SK-N-SH (cell line): ENCODE results near the gene EFNB2. TPM values are rescaled to one million over a fixed set of nuclear protein-coding genes. Genes with fewer than 3 reads are reported as not detected.

ENCODE experiments used
- CTCF ChIA-PET: fragments of 300-600, 350-600 bp; formaldehyde crosslinking; extraction: SDS; loops from one replicate; lab custom pipeline; 2021; lab: Yijun Ruan, JAX
- POLR2A ChIA-PET: fragments of 350-600 bp; sonication (Branson Sonifier 250); formaldehyde crosslinking; extraction: SDS; loops from one replicate; lab custom pipeline; 2020; ENCODE audit warnings: antibody characterized with exemption, inconsistent platforms; lab: Yijun Ruan, JAX
- DNase-seq: peaks from one replicate; pipeline ENCODE4 v3.0.0; 2012
- H2AFZ ChIP-seq: fragments of 200-600 bp; sonication (generic); 2 replicates; pipeline ENCODE4 v1.8.1; 2016; ENCODE audit warnings: antibody characterized with exemption, mild to moderate bottlenecking, low read depth
- H3F3A ChIP-seq: fragments of 200-600 bp; sonication (generic); replicated peaks from 2 replicates; pipeline ENCODE3; 2016; ENCODE audit warnings: antibody characterized with exemption, mild to moderate bottlenecking; ENCODE audit not compliant: insufficient read depth
- H3K27ac ChIP-seq, 2 experiments: fragments of 200-500 bp in 1 of 2; fragments of 200-600 bp in 1 of 2; sonication (Bioruptor generic) in 1 of 2; sonication (generic), shearing (Covaris generic) in 1 of 2; 2 replicates each; pipeline versions ENCODE4 v1.5.1 to v1.6.1; 2014 to 2016; ENCODE audit warnings: low read depth in 2 of 2, inconsistent platforms in 1 of 2, low read length in 1 of 2, mild to moderate bottlenecking in 1 of 2, mixed read lengths in 1 of 2
- H3K27me3 ChIP-seq: fragments of 200-600 bp; sonication (generic), shearing (Covaris generic); 2 replicates; pipeline ENCODE4 v1.6.1; 2016; ENCODE audit warnings: mixed run types; ENCODE audit not compliant: insufficient read depth
- H3K36me3 ChIP-seq, 2 experiments: fragments of 200-500 bp in 1 of 2; fragments of 200-600 bp in 1 of 2; sonication (Bioruptor generic) in 1 of 2; sonication (generic) in 1 of 2; replicated peaks in 1 of 2; 2 replicates each; pipeline versions ENCODE3 to v1.5.1; 2014 to 2016; ENCODE audit warnings: low read length in 1 of 2, mild to moderate bottlenecking in 1 of 2; ENCODE audit not compliant: insufficient read depth in 2 of 2, control insufficient read depth in 1 of 2
- H3K4me1 ChIP-seq, 2 experiments: fragments of 200-500 bp in 1 of 2; fragments of 200-600 bp in 1 of 2; sonication (Bioruptor generic) in 1 of 2; sonication (generic), shearing (Covaris generic) in 1 of 2; 2 replicates each; pipeline versions ENCODE4 v1.5.1 to v1.6.1; 2014 to 2016; ENCODE audit warnings: low read depth in 1 of 2, low read length in 1 of 2, mixed run types in 1 of 2; ENCODE audit not compliant: insufficient read depth in 2 of 2, control insufficient read depth in 1 of 2
- H3K4me2 ChIP-seq: fragments of 200-600 bp; sonication (generic), shearing (Covaris generic); 2 replicates; pipeline ENCODE4 v1.6.1; 2017; ENCODE audit warnings: mixed run types
- H3K4me3 ChIP-seq, 2 experiments: fragments of 200-500 bp in 1 of 2; fragments of 200-600 bp in 1 of 2; sonication (Bioruptor generic) in 1 of 2; sonication (generic), shearing (Covaris generic) in 1 of 2; 2 replicates each; pipeline versions ENCODE4 v1.5.1 to v1.8.1; 2014 to 2016; ENCODE audit warnings: low read depth in 2 of 2, inconsistent platforms in 1 of 2, low read length in 1 of 2, mild to moderate bottlenecking in 1 of 2, mixed read lengths in 1 of 2, moderate library complexity in 1 of 2
- H3K79me2 ChIP-seq: fragments of 200-600 bp; sonication (generic); 2 replicates; pipeline ENCODE4 v1.8.1; 2017; ENCODE audit warnings: mild to moderate bottlenecking; ENCODE audit not compliant: insufficient read depth
- H3K9ac ChIP-seq: fragments of 200-600 bp; sonication (generic); 2 replicates; pipeline ENCODE4 v1.6.1; 2017; ENCODE audit warnings: mixed run types
- H3K9me2 ChIP-seq: fragments of 200-600 bp; sonication (generic); 2 replicates; pipeline ENCODE4 v1.6.1; 2017; ENCODE audit warnings: mixed run types
- H3K9me3 ChIP-seq: fragments of 200-600 bp; sonication (generic); 2 replicates; pipeline ENCODE4 v1.6.1; 2017; ENCODE audit warnings: mixed run types, mild to moderate bottlenecking, moderate library complexity
- H4K20me1 ChIP-seq: fragments of 200-600 bp; sonication (generic); 2 replicates; pipeline ENCODE4 v1.6.1; 2017; ENCODE audit warnings: mild to moderate bottlenecking, mixed run types; ENCODE audit not compliant: insufficient read depth
- ELF1 ChIP-seq: IDR thresholded peaks from 2 replicates; pipeline ENCODE4 v1.4.0; 2012
- FOXM1 ChIP-seq: IDR thresholded peaks from 2 replicates; pipeline ENCODE4 v1.4.0; 2012; ENCODE audit warnings: low read depth, mild to moderate bottlenecking
- GABPA ChIP-seq: IDR thresholded peaks from 2 replicates; pipeline ENCODE4 v1.4.0; 2012; ENCODE audit warnings: low read depth, mild to moderate bottlenecking
- MEF2A ChIP-seq: IDR thresholded peaks from 2 replicates; pipeline ENCODE4 v1.4.0; 2012; ENCODE audit warnings: low read depth, borderline replicate concordance
- MXI1 ChIP-seq: IDR thresholded peaks from 2 replicates; pipeline ENCODE4 v1.6.1; 2012; ENCODE audit warnings: mild to moderate bottlenecking, low read depth, low read length, improper control_type of control experiment
- NRF1 ChIP-seq: IDR thresholded peaks from 2 replicates; pipeline ENCODE4 v1.6.1; 2012; ENCODE audit warnings: low read depth, mild to moderate bottlenecking, low read length
- POLR2AphosphoS5 ChIP-seq: IDR thresholded peaks from 2 replicates; pipeline ENCODE4 v1.6.1; 2012; ENCODE audit warnings: low read depth, low read length
- RAD21 ChIP-seq: IDR thresholded peaks from 2 replicates; pipeline ENCODE4 v1.6.1; 2012; ENCODE audit warnings: mild to moderate bottlenecking, low read length
- SIN3A ChIP-seq: IDR thresholded peaks from 2 replicates; pipeline ENCODE4 v1.6.1; 2012; ENCODE audit warnings: low read depth, mild to moderate bottlenecking, low read length, moderate library complexity, borderline replicate concordance
- TAF1 ChIP-seq: IDR thresholded peaks from 2 replicates; pipeline ENCODE4 v1.6.1; 2012; ENCODE audit warnings: low read depth, mild to moderate bottlenecking, low read length, moderate library complexity, borderline replicate concordance
- WGBS: methylation state at CpG from one replicate; pipeline ENCODE4 v1.1.6; 2017; ENCODE audit warnings: low lambda C conversion rate; 5-methylcytosine and 5-hydroxymethylcytosine counted together
- polyA plus RNA-seq, 3 experiments: library from polyadenylated mRNA; depleted of rRNA; stranded (reverse); fragments of >200 nt; gene quantifications; 2 replicates each; pipeline ENCODE4 v1.2.3, GENCODE V29; 2012
- TF ChIP-seq, protein P1 (sequence below): IDR thresholded peaks from 2 replicates; pipeline ENCODE4; 2012
- TF ChIP-seq, protein P2 (sequence below): IDR thresholded peaks from 2 replicates; pipeline ENCODE4 v1.4.0; 2012; ENCODE audit warnings: low read depth, borderline replicate concordance
- TF ChIP-seq, protein P3 (sequence below): IDR thresholded peaks from 2 replicates; pipeline ENCODE4 v1.4.0; 2012; ENCODE audit warnings: low read depth
- TF ChIP-seq, protein P4 (sequence below): fragments of 150-350 bp; IDR thresholded peaks from 2 replicates; pipeline ENCODE4 v1.6.1; 2016; ENCODE audit warnings: mild to moderate bottlenecking, low read depth, low read length
- TF ChIP-seq, protein P5 (sequence below): fragments of 150-350 bp; IDR thresholded peaks from 2 replicates; pipeline ENCODE4 v1.6.1; 2017; ENCODE audit warnings: antibody characterized with exemption, low read length, low read depth, borderline replicate concordance

EFNB2 gene
- polyA plus RNA-seq, 1 of the 3 experiments (the other 2 are of a cell fraction) = 3.0 TPM

DNA sequence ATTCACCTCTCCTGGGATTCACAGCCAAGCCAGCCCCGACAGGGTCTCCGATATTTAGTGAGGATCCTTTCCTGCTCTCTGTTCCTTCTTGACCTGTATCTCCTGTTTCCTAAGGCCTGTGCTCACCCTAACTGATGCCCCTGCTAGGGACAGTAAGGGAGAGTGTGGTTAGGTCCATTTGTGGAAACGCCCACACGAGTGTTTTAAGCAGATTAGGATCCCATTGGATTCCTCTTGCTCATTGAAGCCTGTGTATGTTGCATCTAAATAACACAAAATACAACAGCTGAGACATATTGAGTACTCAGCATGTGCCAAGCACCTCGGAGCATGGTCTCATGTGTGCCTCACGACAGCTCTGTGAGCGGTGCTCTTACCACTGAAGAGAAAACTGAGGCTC, 64.9 kb downstream of the EFNB2 start:
- TF ChIP-seq SIN3A = no peak
- no peak for TF ChIP-seq ELF1
- TF ChIP-seq, protein P1, sequence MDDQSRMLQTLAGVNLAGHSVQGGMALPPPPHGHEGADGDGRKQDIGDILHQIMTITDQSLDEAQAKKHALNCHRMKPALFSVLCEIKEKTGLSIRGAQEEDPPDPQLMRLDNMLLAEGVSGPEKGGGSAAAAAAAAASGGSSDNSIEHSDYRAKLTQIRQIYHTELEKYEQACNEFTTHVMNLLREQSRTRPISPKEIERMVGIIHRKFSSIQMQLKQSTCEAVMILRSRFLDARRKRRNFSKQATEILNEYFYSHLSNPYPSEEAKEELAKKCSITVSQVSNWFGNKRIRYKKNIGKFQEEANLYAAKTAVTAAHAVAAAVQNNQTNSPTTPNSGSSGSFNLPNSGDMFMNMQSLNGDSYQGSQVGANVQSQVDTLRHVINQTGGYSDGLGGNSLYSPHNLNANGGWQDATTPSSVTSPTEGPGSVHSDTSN = no peak
- no peak for TF ChIP-seq FOXM1
- no peak for TF ChIP-seq GABPA
- TF ChIP-seq, protein P2, sequence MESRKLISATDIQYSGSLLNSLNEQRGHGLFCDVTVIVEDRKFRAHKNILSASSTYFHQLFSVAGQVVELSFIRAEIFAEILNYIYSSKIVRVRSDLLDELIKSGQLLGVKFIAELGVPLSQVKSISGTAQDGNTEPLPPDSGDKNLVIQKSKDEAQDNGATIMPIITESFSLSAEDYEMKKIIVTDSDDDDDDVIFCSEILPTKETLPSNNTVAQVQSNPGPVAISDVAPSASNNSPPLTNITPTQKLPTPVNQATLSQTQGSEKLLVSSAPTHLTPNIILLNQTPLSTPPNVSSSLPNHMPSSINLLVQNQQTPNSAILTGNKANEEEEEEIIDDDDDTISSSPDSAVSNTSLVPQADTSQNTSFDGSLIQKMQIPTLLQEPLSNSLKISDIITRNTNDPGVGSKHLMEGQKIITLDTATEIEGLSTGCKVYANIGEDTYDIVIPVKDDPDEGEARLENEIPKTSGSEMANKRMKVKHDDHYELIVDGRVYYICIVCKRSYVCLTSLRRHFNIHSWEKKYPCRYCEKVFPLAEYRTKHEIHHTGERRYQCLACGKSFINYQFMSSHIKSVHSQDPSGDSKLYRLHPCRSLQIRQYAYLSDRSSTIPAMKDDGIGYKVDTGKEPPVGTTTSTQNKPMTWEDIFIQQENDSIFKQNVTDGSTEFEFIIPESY = no peak
- no peak for TF ChIP-seq NRF1
- no peak for TF ChIP-seq MXI1
- TF ChIP-seq, protein P3, sequence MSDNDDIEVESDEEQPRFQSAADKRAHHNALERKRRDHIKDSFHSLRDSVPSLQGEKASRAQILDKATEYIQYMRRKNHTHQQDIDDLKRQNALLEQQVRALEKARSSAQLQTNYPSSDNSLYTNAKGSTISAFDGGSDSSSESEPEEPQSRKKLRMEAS = no peak
- no peaks in the 10 kb centered on the region for H3F3A ChIP-seq
- no peaks in the 10 kb centered on the region for H3K27me3 ChIP-seq
- DNase-seq = no peak
- WGBS = 86% methylated on average over 6 of the region's 7 CpGs
- H3K79me2 ChIP-seq = no peaks in the 10 kb centered on the region
- no peak overlapping the region for H3K4me2 ChIP-seq
- H3K4me3 ChIP-seq = no peak overlapping the region
- peaks cover 0 to 10% of the 10 kb centered on the region in 2 experiments; a peak in 1 of 4 replicates for H3K4me1 ChIP-seq
- H3K36me3 ChIP-seq = no peaks in the 10 kb centered on the region
- no peaks in the 10 kb centered on the region for H3K9me3 ChIP-seq
- CTCF ChIA-PET = interaction anchor here (1.2 kb wide), 1 partner anchor 10 kb away, joined by 3 read pairs; no protein-coding TSS in a partner anchor
- no peak overlapping the region for H3K27ac ChIP-seq
- H3K9ac ChIP-seq = no peak overlapping the region
- no peaks in the 10 kb centered on the region for H4K20me1 ChIP-seq
- H2AFZ ChIP-seq = no peak overlapping the region
- POLR2A ChIA-PET = no interaction called here
- H3K9me2 ChIP-seq = no peaks in the 10 kb centered on the region

DNA sequence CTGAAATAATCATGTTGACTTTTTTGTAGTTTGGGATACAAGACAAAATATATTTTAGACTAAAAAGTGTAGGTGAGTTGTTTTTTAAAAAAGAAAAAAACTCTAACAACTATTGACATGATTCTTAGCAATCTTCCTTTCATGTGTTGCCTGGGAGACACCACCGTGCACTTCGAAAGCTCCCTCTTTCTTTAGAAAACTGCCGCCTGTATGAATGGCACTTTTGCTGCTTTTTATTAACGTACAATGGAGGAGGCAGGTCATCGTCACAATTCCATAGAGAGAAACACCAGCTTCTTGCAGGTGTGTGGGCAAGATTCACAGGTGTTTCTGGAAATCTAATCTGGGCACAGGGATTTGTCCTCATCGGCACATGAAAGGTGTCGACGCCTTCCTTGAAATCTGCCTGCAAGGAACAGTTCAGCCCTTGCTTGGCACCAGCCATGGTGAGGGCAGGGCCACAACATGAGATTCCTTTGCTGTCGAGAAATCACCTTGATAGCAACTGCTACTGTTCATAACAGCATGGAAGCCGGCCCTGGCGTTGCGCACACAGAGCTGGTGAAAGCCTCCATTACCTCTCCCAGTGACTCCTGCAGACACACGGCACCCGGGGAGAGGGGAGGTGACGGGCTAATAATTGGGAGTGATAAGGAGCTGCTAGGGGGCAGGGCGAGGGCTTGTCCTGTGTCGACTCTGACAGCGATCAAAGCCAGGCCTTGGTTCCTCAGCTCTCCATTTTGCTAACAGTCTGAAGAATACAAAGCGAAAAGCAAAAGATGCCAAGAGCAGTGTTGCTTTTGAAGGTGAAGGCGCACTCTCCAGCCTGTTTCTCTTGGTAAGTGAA, 66.5 kb downstream of the EFNB2 start:
- Histone ChIP-seq H3K4me2 (no peak overlapping the region), H3K27ac (no peak overlapping the region), H2AFZ (no peak overlapping the region), H3K36me3 (no peaks in the 10 kb centered on the region), H3K9ac (no peak overlapping the region), H3K27me3 (no peaks in the 10 kb centered on the region), H3K79me2 (no peaks in the 10 kb centered on the region), H3K9me3 (no peaks in the 10 kb centered on the region), H3K4me1 (peaks cover 0 to 10% of the 10 kb centered on the region in 2 experiments; a peak in 1 of 4 replicates), H3K4me3 (no peak overlapping the region), H4K20me1 (no peaks in the 10 kb centered on the region), H3K9me2 (no peaks in the 10 kb centered on the region), H3F3A (no peaks in the 10 kb centered on the region)
- TF ChIP-seq, protein P2 = no peak
- no peak for TF ChIP-seq MEF2A
- no peak for TF ChIP-seq GABPA
- TF ChIP-seq POLR2AphosphoS5 = no peak
- TF ChIP-seq, protein P4, sequence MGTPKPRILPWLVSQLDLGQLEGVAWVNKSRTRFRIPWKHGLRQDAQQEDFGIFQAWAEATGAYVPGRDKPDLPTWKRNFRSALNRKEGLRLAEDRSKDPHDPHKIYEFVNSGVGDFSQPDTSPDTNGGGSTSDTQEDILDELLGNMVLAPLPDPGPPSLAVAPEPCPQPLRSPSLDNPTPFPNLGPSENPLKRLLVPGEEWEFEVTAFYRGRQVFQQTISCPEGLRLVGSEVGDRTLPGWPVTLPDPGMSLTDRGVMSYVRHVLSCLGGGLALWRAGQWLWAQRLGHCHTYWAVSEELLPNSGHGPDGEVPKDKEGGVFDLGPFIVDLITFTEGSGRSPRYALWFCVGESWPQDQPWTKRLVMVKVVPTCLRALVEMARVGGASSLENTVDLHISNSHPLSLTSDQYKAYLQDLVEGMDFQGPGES = no peak
- TF ChIP-seq RAD21 = no peak
- TF ChIP-seq SIN3A = no peak
- TF ChIP-seq, protein P5, sequence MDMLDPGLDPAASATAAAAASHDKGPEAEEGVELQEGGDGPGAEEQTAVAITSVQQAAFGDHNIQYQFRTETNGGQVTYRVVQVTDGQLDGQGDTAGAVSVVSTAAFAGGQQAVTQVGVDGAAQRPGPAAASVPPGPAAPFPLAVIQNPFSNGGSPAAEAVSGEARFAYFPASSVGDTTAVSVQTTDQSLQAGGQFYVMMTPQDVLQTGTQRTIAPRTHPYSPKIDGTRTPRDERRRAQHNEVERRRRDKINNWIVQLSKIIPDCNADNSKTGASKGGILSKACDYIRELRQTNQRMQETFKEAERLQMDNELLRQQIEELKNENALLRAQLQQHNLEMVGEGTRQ = no peak
- TF ChIP-seq MXI1 = no peak
- no peak for TF ChIP-seq TAF1
- TF ChIP-seq, protein P3 = no peak
- WGBS = 84% methylated on average over 20 of the region's 20 CpGs
- POLR2A ChIA-PET = no interaction called here
- CTCF ChIA-PET = interaction anchor here (0.6 kb wide), 1 partner anchor 1474 kb away, joined by 3 read pairs; no protein-coding TSS in a partner anchor
- no peak for DNase-seq
